T-helper 22 cell (primary cell): ENCODE measurements around the gene ZNF865.

Experiments
- DNase-seq: peaks from one replicate; pipeline ENCODE4 v3.0.0-alpha.2; 2020; ENCODE audit warnings: low read depth

ZNF865 gene

DNA sequence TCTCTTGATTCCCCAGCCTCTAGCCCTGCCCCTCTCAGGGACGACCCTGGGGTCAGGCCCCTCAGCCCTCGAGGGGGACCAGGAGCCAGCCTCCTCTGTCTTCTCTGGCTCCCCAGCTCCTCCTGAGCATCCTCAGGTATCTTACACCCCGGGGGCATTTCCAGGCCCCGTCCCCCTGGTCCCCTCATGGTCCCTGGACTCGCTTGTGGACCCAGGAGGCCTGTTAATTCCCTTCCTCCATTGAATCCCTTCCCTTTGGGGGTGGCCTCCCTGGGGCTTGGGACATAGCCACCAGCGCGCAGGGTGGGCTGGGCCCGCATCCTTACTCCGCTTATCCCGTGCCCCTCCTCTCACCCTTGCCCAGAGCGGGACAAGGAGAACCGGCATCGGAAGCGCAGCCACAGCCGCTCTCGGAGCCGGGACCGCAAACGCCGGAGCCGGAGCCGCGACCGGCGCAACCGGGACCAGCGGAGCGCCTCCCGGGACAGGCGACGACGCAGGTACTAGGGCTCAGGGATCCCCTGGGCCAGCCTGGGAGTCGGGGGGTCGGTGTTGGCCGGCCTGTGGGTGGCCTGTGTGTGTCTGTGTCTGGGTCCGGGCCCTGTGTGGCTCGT lies 53.5 kb downstream of the ZNF865 start:
- DNase-seq = no peak

DNA sequence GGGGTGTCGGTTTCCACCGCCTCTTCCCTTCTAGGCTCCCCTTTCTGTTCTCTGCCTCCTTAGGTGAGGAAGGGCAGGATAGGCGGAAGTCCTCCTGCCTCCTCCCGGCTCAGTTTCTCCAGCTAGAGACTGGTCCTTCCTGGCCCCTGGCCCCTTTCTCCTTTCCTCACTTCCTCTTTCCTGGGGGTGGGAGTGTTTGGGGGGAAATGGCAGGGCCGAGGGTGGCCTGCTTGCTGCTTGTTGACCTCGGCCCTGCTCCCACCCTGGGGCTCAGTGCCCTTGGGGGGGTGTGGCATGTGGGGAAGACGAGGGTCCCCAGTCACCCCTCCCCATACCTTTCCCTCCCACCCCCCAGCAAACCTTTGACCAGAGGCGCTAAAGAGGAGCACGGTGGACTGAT lies 54.4 kb downstream of the ZNF865 start:
- DNase-seq = no peak

GRCh38 chr19:55660404-55660803 lies 55.0 kb downstream of the ZNF865 start:
- DNase-seq = no peak

DNA sequence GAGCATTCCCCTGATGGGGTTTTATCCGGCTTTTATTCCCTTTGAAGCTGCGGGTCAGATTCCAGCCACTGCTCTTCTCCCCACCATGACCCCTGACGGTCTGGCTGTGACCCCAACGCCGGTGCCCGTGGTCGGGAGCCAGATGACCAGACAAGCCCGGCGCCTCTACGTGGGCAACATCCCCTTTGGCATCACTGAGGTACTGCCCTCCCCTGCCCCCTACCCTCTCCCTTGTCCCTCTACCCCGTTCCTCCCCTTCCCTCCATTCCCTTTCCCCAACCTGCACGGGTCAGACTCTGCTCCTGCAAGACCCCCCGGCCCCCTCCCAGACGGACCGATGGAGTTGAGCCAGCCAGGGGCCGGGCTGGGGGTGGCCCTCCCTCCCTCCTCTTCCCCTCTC lies 55.5 kb downstream of the ZNF865 start:
- DNase-seq = no peak

DNA sequence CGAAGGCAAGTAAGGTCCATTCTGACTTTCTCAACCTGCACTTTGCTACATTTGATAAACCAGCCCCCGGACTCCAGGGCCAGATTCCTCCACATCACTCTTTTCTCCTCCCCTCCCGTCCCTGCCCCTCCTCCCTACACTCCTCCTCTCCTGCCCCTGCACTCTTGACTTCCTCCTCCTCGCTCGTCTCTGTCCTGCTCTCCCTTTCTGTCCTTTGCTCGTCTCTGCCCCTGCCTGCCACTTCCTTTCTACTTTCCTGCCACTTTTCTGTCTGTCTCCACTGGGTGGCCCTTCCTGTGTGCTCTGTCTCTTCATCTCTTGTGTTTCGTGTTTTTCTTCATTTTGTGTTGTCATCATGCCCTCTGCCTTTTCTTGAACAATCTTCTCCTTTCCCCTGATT lies 56.4 kb downstream of the ZNF865 start:
- no peak for DNase-seq

DNA sequence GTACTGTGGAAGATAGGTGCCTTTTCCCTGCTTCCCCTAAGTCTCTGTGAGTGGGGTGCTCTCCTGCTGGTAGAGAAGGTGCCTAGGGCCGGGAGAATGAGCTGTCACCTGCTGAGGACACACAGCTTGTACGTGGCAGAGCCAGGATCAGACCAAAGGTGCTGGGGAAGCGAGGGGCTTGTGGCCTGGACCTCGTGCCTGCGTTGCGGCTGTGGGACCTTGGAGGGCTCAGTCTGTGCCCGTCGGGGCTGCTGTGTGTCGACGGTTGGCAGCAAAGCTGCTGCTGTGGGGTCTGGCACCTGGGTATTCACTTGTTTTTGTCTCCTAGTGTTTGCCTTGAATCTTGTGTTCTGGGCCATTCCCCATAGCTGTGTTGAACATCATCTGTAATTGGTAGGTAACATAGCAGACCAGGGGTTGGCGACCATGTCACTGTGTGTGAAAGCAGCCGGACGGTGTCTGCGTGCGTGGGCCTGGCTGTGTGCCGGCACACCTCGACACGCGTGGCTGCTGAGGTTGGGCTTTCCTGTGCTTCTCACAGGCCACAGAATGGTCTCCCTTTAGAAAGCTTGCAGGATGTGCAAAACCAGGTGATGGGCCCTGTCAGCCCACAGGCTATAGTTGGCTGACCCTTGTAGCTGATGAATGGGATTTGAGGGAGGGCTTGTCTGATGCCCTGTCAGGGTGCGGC lies 58.5 kb downstream of the ZNF865 start:
- no peak for DNase-seq

GRCh38 chr19:55666343-55667005 lies 61.0 kb downstream of the ZNF865 start:
- no peak for DNase-seq
